WERI-Rb-1 (cell line): ENCODE measurements around the gene TSPEAR.
"Not testable (repeated sequence)": the region's sequence is repeated elsewhere in the genome, so short reads cannot be mapped to it uniquely, and the experiment has no call there.

Experiments used
- DNase-seq: peaks from one replicate; pipeline ENCODE4 v3.0.0-alpha.2; 2020
- H3K27ac ChIP-seq: fragments of 250-450 bp; sonication (Bioruptor Pico); 2 replicates; pipeline ENCODE4 v1.5.1; 2020; ENCODE audit warnings: mild to moderate bottlenecking, moderate library complexity
- H3K27me3 ChIP-seq: fragments of 250-450 bp; sonication (Bioruptor Pico); 2 replicates; pipeline ENCODE4 v1.5.1; 2021; ENCODE audit warnings: mild to moderate bottlenecking, low read depth, moderate library complexity; ENCODE audit not compliant: insufficient read depth, severe bottlenecking
- H3K36me3 ChIP-seq: fragments of 250-450 bp; sonication (Bioruptor Pico); 2 replicates; pipeline ENCODE4 v1.5.1; 2020; ENCODE audit warnings: mild to moderate bottlenecking, moderate library complexity
- H3K4me3 ChIP-seq: 2 replicates; pipeline ENCODE4 v1.5.1; 2011; ENCODE audit warnings: low read depth, mild to moderate bottlenecking, control low read depth, low read length
- H3K9me3 ChIP-seq: fragments of 250-450 bp; sonication (Bioruptor Pico); 2 replicates; pipeline ENCODE4 v1.5.1; 2021; ENCODE audit warnings: mild to moderate bottlenecking, moderate library complexity; ENCODE audit not compliant: severe bottlenecking
- CTCF ChIP-seq: IDR thresholded peaks from 2 replicates; pipeline ENCODE4 v1.5.1; 2011; ENCODE audit warnings: low read depth, mild to moderate bottlenecking, control low read depth, inconsistent platforms, low read length

The TSPEAR gene

GRCh38 chr21:44578371-44579055 is 132.9 kb downstream of the TSPEAR start:
- Histone ChIP-seq H3K9me3 (peaks cover 17% of the 10 kb centered on the region), H3K27me3 (no peaks in the 10 kb centered on the region), H3K27ac (no peak overlapping the region), H3K4me3 (no peak overlapping the region), H3K36me3 (no peaks in the 10 kb centered on the region)
- no peak for DNase-seq
- no peak for TF ChIP-seq CTCF

- no peaks in the 10 kb centered on the region for H3K27me3 ChIP-seq
- H3K4me3 ChIP-seq: no peak overlapping the region
These were observed 135.3 kb downstream of the TSPEAR start for GRCh38 chr21:44576025-44576420.

GRCh38 chr21:44575307-44576024 is 135.9 kb downstream of the TSPEAR start:
- no peak for TF ChIP-seq CTCF
- peaks cover 19% of the 10 kb centered on the region for H3K9me3 ChIP-seq

More at GRCh38 chr21:44576025-44576420, 135.3 kb downstream of the TSPEAR start:
- Histone ChIP-seq H3K9me3 (peaks cover 16% of the 10 kb centered on the region), H3K27ac (no peak overlapping the region), H3K36me3 (no peaks in the 10 kb centered on the region)
- no peak for DNase-seq
- TF ChIP-seq CTCF: no peak

GRCh38 chr21:44574457-44575306 is 136.7 kb downstream of the TSPEAR start:
- no peak for DNase-seq
- Histone ChIP-seq H3K36me3 (no peaks in the 10 kb centered on the region), H3K4me3 (no peak overlapping the region), H3K27ac (no peak overlapping the region), H3K9me3 (peaks cover 23% of the 10 kb centered on the region), H3K27me3 (no peaks in the 10 kb centered on the region)
- TF ChIP-seq CTCF: 0 out of 2 replicates have a peak, but pooled peaks have one; percentile 14

More at GRCh38 chr21:44575307-44576024, 135.9 kb downstream of the TSPEAR start:
- no peak overlapping the region for H3K4me3 ChIP-seq
- no peaks in the 10 kb centered on the region for H3K27me3 ChIP-seq
- H3K27ac ChIP-seq: no peak overlapping the region
- H3K36me3 ChIP-seq: no peaks in the 10 kb centered on the region
- no peak for DNase-seq

- not testable (repeated sequence) for H3K27me3 ChIP-seq, H3K36me3 ChIP-seq, DNase-seq
These were observed 137.5 kb downstream of the TSPEAR start, which contains the start of gene KRTAP10-4 for GRCh38 chr21:44573630-44574456. TSS of gene KRTAP10-4 (plus strand) at chr21:44573729. CDS start at chr21:44573759, 30 bp downstream.

More at GRCh38 chr21:44573630-44574456, 137.5 kb downstream of the TSPEAR start, which contains the start of gene KRTAP10-4:
- peaks cover 23% of the 10 kb centered on the region for H3K9me3 ChIP-seq
- H3K27ac ChIP-seq, H3K4me3 ChIP-seq: not testable (repeated sequence)
